AG04449 (cell line): Measurements from ENCODE around the gene OR1S1.

Experiments
- CTCF ChIA-PET: fragments of 350-600 bp; formaldehyde crosslinking; extraction: SDS; loops from one replicate; lab custom pipeline; 2021; ENCODE audit warnings: antibody characterized with exemption; lab: Yijun Ruan, JAX
- POLR2A ChIA-PET: fragments of 400-600, 350-600 bp; formaldehyde crosslinking; extraction: SDS; loops from one replicate; lab custom pipeline; 2020; ENCODE audit warnings: antibody characterized with exemption, inconsistent platforms; lab: Yijun Ruan, JAX
- DNase-seq: peaks from one replicate; pipeline ENCODE4 v3.0.0-alpha.2; 2010; ENCODE audit warnings: low read depth, low spot score
- H3K4me3 ChIP-seq: 2 replicates; pipeline ENCODE4 v1.5.1; 2011; ENCODE audit warnings: low read depth, mild to moderate bottlenecking, control low read depth, low read length
- CTCF ChIP-seq: IDR thresholded peaks from one replicate; pipeline ENCODE4 v1.5.1; 2011; ENCODE audit warnings: mild to moderate bottlenecking, moderate library complexity, low read length, control low read depth, inconsistent platforms; ENCODE audit not compliant: insufficient read depth; ENCODE audit errors: missing control alignments

Gene OR1S1

GRCh38 chr11:58179648-58180047 lies 32.9 kb upstream of the OR1S1 start:
- no peak overlapping the region for H3K4me3 ChIP-seq
- ChIA-PET POLR2A (no interaction called here), CTCF (no interaction called here)
- TF ChIP-seq CTCF: no peak
- DNase-seq: no peak

- ChIA-PET CTCF (no interaction called here), POLR2A (no interaction called here)
- TF ChIP-seq CTCF: no peak
- DNase-seq: no peak
- no peak overlapping the region for H3K4me3 ChIP-seq
Observed at GRCh38 chr11:58186938-58187337, 25.6 kb upstream of the OR1S1 start.

- POLR2A ChIA-PET: no interaction called here
- CTCF ChIA-PET: no interaction called here
- TF ChIP-seq CTCF: no peak
Observed at GRCh38 chr11:58188770-58189169, 23.8 kb upstream of the OR1S1 start, which contains the start of gene OR9Q2. Gene OR9Q2 (plus strand): TSS chr11:58189070. CDS start chr11:58190491, 1,421 bp downstream.

DNA sequence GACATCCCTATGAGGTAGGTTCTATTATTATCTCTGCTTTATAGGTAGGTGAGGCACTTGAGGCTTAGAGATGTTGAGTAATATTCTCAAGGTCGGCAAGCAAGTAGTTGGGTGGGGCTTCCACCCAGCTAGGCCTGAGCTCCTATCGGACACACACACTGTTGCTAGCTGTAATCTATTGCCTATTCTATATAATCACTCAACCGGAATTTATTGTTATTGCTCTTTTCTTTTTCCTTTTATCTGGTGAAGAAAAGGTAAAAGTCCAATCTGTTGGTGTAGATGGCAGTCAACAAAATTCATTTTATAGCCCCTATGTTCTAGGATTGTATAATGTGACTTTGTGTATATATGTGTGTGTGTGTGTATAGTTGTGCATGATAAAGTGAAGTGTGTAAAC lies 20.3 kb upstream of the OR1S1 start:
- no peak for DNase-seq
- POLR2A ChIA-PET: no interaction called here
- H3K4me3 ChIP-seq: no peak overlapping the region
- no peak for TF ChIP-seq CTCF
- CTCF ChIA-PET: no interaction called here

More at GRCh38 chr11:58188770-58189169, 23.8 kb upstream of the OR1S1 start, which contains the start of gene OR9Q2:
- DNase-seq: no peak
- no peak within 1 kb of the TSS for H3K4me3 ChIP-seq

DNA sequence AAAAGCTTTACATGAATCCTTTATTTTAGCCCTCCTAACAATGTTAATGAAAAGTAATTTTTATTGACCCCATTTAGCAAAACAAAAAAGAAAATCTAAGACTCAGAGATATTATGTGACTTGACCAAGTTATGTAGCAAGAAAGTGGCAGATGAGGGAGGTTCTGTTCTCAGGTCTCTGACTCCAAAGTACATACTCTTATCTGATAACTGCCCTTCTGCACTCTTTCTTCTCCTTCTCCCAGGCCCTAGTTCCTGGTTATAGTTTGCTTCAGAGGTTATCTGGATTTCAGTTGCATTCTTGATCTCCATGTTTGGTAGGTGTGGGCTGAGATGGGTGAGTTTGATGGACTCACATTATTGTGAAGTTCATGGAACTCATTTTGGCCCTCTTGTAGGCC lies 19.1 kb upstream of the OR1S1 start:
- POLR2A ChIA-PET: no interaction called here

DNA sequence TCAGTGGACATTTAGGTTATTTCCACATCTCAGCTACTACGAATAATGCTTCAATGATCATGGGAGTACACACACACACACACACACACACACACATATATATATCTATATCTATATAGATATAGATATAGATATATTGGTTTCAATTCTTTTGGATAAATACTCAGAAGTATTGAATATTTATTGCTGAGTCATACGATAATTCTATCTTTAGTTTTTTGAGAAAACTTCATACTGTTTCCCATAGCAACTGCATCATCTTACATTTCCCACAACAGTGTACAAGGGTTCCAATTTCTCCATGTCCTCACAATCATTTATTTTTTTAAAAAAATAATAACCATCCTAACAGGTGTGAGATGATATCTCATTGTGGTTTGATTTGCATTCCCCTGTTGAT lies 16.6 kb upstream of the OR1S1 start:
- POLR2A ChIA-PET: no interaction called here
- TF ChIP-seq CTCF: no peak
- CTCF ChIA-PET: no interaction called here

More for the DNA sequence above, 19.1 kb upstream of the OR1S1 start:
- H3K4me3 ChIP-seq: no peak overlapping the region
- CTCF ChIA-PET: no interaction called here
- no peak for TF ChIP-seq CTCF
- no peak for DNase-seq

More for the DNA sequence above, 16.6 kb upstream of the OR1S1 start:
- H3K4me3 ChIP-seq: no peak overlapping the region
- DNase-seq: no peak
